ENCODE results near the gene BHLHA15.

Gene BHLHA15

DNA sequence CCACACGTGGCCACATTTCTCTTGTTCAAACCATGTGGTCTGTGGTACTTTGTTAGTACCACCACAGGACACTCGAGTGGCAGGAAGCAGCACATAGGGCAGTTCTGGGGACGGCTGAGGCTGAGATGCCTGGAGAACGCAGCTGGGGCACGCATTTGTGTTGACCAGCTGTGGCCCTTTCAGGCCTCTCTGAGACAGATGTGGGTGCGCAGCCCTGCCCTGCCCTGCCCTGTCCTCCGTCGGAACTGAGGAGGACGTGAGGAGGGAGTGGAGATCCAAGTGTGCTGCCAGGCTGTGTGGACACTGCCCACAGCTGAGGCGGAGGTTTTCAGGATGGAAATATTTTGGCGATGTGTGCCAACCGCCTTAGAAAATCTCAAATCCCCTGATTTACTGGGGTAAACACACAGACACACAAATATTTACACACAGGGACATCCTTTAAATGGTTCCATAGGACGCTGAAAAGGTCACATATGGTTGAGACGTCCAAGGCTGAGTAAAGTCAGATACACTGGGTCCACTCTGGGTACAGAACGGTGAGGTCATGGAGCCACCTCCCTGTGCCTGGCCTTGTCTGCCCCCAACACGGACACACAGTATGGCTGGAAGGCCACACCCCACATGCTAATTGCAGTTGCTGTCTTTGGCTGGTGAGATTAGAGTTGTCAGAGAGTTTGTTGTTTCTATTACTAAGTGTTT is 14.8 kb downstream of the BHLHA15 start:
- no peak for DNase-seq (ENCODE audit: low spot score)

DNA sequence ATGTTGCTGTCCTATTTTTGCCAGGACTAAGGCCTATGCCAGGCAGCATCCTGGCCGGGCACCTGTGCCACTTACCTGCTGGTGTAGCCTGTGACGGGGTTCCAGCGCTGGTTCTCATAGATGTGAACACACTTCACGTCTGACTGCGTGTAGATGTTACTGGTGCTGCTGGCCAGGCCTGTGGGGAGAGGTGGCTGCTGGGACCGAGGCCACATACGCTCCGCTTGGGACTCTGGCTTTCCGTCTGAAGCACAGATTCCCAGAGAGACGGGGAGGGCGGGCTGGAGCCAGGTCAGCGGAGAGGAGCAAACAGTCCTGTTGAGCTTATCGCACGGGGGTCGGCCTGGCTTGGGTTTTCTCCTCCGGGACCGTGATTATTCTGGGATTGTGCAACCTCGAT is 16.7 kb downstream of the BHLHA15 start:
- DNase-seq (ENCODE audit: low spot score) = no peak

DNA sequence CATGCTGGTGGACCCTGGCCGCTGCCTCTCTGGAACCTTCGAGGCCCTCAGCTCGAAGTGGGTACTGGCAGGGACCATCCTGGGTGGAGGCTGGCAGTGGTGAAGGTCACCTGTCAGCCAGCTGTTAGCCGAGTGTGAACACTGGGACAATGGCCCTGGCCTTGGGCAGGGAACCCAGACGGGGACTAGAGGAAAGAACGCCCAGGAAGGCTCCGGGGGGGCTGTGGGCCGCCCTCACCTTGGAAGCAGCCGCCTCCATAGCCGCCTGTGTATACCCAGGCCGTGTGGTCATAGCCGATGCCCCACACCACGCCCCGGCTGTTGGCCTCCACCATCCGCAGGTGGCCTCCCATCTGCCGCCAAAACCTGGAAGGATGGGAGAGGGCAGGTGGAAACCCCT is 17.6 kb downstream of the BHLHA15 start:
- DNase-seq (ENCODE audit: low spot score) = no peak

DNA sequence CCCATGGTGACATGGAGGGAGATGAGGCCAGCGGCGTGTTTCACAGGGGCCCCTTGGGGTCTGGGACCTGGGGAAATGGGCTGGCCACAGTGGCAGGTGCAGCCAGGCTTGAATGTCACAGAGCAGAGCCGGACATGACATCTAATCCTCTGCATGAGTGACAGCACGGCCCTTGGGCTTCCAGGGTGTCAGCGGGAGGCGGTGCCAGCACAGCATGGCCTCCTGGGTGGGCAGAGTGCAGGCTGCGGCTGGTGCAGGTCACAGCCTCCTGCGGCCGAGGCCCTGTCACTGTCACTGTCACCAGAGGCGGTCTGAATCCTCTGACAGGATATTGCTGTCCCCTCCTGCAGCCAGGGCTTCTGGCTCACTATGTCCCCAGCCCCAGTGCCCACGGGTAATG is 18.2 kb downstream of the BHLHA15 start:
- DNase-seq (ENCODE audit: low spot score) = no peak

DNA sequence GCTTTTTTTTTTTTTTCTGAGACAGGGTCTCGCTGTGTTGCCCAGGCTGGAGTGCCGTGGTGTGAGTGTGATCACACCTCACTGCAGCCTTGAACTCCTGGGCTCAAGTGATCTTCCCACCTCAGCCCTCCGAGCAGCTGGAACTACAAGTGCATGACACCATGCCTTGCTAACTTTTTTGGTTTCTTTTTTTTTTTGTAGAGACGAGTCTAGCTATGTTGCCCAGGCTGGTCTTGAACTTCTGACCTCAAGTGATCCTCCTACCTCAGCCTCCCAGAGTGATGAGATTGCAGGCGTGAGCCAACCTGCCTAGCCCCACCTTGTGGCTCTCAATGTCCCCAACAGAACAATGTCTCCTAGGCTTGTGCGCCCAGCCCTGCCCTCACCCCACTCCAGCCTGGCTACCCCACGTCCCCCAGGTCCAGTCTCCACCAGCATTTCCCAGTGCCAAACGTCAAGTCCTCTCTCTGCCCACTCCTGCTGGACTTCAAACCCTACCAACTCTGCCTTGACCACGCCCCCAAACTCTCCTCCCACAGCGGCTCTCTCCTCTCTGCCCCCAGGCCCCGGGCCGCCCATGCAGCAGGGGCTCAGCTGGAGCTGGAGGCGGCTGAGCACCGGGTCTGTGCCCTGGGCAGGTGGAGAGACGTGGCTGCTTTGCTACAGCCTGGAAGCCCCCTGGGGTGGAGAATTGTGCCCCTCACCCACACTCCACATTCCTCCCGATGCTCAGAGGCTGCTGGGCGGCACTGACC is 18.9 kb downstream of the BHLHA15 start:
- no peak for DNase-seq (ENCODE audit: low spot score)

DNA sequence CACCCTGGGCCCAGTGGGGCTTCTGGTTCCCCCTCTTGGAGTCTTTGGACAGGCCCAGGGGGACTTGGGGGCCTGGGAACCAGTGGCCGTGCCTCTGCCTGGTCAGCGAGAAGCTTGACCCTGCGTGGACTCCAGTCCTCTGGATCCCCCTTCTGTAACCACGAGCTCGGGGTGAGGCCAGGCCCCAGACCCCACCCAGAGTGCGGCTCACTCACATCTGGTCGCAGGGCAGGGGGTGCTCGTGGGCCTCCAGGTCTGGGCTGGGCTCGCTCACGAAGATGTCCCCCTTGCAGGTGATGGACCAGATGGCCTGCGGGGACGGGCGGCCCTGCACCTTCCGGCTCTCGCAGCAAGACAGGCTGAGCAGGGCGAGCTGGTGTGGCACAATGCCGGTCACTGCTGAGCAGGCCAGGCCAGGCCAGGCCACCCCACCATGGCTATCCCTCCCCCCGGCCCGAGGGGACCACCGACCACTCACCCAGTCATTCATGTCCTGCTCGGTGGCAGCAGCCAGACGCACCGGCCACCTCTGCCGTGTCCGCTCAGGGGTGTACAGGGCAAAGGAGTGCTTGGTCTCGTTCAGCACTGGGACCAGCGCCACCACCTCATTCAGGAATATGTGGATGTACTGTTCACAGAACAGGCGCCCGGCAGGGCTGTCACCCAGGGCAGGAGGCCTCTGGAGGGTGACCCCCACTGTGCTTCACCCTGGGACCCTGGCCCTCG is 19.7 kb downstream of the BHLHA15 start:
- no peak for DNase-seq (ENCODE audit: low spot score)

DNA sequence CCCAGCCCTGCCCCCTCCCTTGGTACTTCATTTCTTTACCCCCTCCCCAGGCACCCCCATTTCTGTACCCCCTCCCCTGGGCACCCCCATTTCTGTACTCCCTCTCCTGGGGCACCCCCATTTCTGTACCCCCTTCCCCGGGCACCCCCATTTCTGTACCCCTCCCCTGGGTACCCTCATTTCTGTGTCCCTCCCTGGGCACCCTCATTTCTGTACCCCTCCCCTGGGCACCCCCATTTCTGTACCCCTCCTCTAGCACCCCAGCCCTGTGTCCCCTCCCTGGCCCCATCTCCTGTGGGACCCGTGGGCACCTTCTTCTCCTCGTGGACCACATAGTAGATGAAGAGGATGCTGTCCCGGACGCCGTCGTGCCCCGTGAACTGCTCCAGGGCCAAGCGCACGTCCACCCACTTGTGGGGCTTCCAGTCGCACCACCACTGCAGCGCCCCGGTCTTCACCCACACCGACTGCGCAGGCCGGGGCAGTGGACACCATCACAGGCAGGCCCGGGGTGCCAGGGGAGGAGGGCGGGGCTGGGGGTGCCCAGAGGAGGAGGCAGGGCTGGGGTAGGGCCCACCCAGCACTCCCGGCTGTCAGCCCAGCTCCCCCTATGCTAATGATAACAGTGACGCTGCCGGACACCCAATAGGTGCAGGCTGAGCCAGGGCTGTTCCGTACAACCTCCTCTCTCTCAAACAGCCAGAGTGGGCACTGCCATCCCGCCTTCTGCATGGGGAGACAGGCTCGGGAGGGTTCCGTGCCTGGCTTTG is 20.4 kb downstream of the BHLHA15 start:
- DNase-seq (ENCODE audit: low spot score) = no peak

DNA sequence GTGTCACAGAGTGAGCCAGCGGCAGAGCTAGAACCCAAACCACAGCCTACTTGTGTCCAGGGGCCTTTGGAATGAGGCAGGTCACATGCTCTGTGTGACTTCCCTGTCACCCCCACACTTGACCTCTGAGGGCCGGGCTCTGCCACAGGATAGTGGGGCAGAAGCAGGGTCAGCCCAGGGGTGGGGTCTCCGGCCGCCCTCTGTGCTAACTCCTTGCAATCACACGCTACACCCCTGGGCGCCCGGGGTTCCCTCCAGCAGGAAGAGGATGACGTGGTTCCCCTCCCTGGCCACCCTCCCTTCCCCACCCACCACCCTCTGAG is 21.0 kb downstream of the BHLHA15 start:
- no peak for DNase-seq (ENCODE audit: low spot score)

DNA sequence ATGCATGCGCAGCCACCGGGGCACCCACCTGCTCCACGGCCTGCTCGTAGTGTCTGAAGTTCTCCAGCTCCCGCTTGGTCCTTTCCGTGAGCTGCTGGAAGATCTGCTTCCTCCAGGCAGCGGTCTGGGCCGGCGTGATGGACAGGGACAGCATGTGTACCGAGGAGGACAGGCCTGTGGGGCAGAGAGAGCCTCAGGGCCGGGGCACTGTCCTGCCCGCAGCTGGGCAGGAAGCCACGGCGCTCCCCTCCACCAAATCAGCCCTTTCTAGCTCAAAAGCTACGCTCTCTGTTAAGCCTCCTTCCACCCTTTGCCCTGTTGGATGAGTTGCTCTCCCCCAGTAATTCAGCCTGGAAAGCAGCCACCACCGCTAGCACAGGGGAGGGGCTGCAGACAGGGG is 21.6 kb downstream of the BHLHA15 start:
- DNase-seq (ENCODE audit: low spot score) = no peak

DNA sequence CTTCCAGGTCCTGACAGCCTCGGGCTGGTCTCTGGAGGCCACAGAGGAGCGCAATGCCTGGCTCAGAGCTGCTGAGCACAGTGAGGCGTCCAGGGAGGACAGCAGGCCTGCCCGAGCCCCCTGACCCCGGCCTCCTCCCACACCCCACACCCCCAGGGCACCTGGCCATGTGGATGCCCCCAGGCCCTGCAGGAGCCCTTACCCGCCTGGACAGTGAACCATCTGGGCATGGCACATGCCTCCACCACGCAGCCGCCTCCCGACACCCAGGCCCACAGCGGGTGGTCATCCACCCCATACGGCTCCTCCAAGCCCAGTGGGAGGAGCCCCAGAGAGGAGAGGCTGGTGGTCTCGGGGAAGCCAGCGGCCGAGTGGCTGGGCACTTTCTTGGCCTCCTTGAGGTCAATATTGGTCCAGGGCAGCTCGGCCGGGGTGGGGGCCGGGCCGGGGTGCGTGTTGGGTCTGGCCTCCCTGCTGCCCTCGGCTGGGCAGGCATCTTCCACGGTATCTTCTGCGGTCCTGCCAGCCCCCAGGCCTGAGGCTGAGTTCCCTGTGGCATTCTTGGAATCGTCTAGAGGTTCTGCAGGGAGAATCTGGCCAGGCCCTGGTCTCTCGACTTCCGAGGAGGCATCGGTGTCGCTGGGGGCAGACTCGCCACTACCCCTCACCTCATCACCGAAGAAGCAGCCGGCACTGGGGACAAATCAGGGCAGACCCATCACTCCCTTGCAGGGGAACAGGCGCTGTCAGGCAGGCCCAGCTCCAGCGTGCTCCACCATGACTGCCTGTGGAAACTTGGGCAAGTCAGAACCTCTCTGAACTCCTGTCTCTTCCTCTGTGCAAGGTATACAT is 22.2 kb downstream of the BHLHA15 start:
- no peak for DNase-seq (ENCODE audit: low spot score)

DNA sequence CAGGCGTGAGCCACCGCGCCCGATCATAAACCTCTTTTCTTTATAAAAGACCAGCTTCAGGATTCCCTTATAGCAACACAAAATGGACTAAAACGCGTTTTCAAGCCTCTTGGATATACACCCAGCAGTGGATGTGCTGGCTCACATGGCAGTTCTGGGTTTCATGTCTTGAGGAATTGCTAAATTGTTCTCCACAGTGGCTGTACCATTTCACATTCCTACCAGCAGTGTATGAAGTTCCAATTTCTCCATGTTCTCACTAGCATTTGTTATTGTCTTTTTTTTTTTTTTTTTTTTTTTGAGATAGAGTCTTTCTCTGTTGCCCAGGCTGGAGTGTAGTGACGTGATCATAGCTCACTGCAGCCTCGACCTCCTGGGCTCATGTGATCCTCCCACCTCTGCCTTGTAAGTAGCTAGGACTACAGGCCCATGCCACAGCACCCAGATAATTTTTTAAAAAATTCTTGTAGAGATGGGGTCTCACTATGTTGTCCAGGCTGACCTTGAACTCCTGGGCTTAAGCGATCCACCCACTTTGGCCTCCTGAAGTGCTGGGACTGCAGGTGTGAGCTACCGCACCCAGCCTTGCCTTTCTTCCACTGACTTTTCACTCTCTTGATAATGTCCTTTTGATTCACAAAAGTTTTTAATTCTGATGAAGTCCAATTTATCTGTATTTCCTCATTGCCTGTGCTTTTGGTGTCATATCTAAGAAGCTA is 23.3 kb downstream of the BHLHA15 start:
- no peak for DNase-seq (ENCODE audit: low spot score)

DNA sequence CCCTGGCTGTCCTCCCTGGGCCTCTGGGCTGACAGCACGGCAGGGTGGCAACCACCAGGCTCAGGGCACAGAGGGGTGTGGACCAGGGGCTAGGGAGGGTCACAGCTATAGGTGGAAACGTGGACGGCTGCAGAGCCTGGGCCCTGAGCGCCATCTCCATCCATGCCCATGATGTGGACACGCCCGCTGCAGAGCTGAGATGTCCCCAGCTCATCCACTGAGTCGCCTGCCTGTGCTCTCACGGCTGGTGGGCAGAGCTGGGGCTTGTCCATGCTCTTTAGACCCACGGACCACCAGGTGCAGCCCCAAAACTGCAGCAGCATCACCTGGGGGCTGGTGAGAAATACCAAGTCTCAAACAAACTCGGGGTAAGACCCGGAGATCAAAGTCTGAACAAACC is 24.7 kb downstream of the BHLHA15 start:
- DNase-seq (ENCODE audit: low spot score) = no peak

DNA sequence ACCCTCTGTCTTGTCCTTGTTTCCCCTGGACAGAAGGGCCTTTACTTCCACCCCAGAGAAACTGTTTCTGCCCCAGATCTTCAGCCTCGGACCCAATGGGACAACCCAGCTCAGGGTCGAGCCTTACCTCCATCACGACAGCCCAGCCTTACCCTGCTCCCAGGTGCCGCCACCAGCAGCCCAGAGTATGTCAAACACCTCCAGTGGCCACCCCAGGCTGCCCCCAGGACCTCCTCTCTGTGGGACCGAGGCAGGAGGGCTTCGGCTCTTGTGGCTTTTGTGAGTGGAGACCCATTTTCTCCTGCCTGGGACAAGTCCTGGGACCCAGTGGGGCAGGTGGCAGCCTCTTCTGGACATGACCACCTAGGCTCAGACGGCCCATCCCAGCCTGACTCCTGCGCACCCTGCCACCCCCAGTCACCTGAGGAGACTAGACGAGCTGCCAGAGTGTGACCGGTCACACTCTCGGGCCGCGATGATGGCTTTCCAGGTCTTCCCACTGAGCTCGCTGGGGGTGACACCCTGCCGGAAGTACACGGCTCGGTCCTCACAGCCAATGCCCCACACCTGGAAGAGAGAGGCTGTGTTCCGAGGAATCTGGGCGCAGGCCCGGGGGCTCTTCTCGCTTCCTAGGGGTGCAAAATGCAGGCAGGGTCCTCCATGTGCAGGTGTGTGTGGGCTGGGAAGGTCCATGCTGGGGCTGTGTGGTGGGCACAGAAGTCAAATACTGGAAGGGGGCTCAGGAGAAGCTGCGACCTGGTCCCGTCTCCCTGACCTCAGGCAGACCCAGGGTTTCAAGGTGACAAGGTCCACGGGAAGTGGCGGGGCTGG is 25.3 kb downstream of the BHLHA15 start:
- DNase-seq (ENCODE audit: low spot score) = no peak

DNA sequence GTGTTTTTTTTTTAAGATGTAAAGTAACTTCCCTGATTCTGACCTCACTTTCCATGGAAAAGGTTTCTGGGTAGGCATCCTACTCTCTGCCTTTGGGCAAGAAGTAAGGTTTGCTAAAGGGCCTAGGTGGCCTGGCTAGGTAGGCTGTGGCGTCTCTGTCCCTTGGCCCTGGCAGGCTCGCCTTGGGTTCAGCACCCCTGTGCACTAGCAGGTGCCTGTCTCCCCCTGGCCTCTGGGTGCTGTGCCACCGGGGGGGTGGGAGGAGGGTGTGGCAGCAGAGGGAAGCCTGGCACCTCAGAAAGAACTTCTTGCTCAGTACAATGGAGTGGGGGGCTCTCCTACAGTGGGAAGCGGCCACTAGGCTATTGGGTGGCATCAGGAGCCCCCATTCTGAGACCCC is 26.8 kb downstream of the BHLHA15 start:
- peak; percentile 6 for DNase-seq (ENCODE audit: low spot score)

DNA sequence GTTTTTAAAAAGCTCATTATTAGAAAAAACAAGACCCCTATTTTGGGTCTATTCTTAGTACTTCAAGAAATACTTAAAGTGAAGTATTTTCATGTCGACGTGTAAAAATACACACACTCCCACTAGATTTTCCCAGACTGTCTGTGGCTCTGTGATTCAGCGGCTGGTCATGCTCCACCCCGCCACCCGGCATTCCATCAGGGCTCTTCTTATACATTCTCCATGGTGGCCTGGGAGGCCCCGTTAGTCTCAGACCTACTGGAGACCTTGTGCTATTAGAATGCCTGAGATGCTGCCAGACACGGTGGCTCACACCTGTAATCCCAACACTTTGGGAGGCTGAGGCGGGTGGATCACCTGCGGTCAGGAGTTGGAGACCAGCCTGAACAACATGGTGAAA is 27.7 kb downstream of the BHLHA15 start:
- DNase-seq (ENCODE audit: low spot score) = no peak

DNA sequence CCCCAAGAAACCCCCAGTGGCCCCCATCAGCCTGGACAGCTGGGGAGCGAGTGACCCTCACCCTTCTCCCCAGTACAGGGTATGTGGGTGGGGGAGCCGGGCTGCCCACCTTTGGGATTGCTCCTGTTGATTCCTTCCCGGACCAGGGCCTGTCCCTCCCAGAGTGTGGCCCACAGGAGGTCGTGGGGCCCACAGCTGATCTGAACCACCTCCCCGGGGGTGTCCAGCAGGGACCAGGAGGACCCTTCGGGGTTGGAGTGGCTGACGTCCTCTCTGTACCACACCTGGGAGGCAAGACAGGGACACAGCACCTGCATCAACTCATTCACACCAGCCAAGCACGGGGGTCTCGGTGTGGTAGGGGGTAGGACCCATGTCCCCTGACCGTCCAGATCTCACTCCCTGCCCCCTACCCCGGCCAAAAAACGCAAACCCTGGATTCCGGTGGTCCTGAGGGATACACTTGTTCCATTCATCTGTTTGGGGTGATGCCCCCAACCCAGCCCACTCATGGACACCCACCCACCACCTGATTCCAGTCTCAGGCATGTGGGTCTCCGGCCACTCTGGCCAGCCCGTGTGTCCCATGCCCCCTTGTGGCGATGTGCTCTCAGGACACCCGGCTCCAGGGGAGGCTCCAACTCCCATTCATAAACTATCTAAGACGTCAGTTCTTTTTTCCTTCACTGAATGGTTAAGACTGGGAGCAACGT is 29.9 kb downstream of the BHLHA15 start:
- peak; percentile 77 for DNase-seq (ENCODE audit: low spot score)

DNA sequence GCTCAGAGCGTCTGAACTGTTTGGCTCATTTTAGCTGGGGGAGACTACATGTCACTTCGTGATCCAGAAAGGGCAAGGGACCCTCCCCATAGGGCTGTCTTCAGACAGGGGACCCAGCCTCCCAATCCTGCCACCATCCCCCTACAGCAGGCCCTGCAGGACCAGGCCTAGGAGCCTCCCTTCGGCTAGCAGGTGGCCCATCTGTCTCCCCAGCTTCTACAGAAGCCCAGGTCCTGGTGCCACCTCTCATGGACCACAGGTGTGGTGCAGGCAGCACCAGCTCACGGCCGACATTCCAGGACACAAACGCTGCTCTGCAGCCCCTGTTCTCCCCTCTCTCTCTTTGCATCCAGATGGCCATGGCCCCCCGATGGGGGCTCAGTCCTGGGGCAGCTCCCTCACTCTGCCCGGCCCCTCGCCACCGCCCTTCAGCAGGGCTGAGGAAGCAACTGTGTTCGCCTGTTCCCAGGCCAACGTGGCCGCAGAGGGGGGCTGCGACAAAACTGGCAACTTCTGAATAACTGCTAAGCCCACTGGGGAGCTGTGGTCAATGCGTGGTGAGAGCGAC is 30.5 kb downstream of the BHLHA15 start:
- no peak for DNase-seq (ENCODE audit: low spot score)

DNA sequence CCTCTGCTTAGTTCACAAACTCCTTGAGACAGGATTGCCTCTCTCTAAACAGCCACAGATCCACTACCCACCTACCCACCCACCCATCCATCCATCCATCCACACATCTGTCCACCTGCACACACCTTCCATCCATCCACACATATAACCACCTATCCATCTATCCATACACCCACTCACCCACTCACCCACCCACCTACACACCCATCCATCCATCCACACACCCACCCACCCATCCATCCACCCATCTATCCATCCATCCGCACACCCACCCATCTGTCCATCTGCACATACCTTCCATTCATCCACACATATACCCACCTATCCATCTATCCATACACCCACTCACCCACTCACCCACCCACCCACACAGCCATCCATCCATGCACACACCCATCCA is 31.1 kb downstream of the BHLHA15 start:
- DNase-seq (ENCODE audit: low spot score) = no peak

DNA sequence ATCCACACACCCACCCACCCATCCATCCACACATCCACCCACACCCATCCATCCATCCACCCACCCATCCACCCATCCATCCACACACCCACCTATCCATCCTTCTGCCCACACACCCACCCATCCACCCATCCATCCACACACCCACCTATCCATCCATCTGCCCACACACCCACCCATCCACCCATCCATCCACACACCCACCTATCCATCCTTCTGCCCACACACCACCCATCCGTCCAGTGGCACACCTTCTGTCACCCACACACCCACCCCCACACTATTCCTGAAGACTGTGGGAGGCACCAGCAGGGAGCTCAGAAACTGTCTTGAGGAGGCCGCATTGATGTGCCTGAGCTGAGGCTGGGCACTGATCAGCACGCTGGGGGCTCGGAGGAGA is 31.7 kb downstream of the BHLHA15 start:
- no peak for DNase-seq (ENCODE audit: low spot score)
